GM18867 (cell line): Measurements from ENCODE around the gene GRB10.

Experiments
- ATAC-seq: cut with Tn5 transposase; IDR thresholded peaks from one replicate; pipeline ENCODE4 v1.9.1; 2021; ENCODE audit warnings: mild to moderate bottlenecking, moderate library complexity; ENCODE audit not compliant: unreplicated experiment

The GRB10 gene

DNA sequence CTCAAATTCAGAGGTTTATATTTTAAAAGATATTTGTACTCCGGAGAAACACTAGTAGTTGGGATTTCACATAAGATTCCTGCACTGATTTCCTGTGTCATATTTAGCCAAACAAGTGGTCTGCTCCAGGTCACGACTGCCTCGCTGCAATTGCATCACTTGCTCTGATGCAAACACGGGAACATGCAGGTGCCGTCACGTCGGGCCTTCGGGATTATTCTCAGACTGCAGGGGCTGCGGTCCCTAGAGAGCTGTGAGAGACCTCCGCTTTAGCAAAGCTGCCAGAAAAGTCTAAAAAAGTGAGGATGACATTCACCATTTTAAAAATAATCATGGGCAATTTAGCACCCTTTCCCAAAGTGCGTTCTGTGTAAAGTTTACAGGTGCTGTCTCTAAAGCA is 124.0 kb downstream of the GRB10 start:
- ATAC-seq: no peak

GRCh38 chr7:50657912-50658311 is 124.8 kb downstream of the GRB10 start:
- ATAC-seq: no peak

- ATAC-seq: no peak
Observed at GRCh38 chr7:50657341-50657873, 125.3 kb downstream of the GRB10 start.

GRCh38 chr7:50656141-50656895 is 126.4 kb downstream of the GRB10 start:
- ATAC-seq: no peak

GRCh38 chr7:50655490-50655889 is 127.2 kb downstream of the GRB10 start:
- no peak for ATAC-seq

- no peak for ATAC-seq
Observed at GRCh38 chr7:50655020-50655419, 127.7 kb downstream of the GRB10 start.

GRCh38 chr7:50653981-50654425 is 128.7 kb downstream of the GRB10 start:
- no peak for ATAC-seq

GRCh38 chr7:50653126-50653864 is 129.4 kb downstream of the GRB10 start:
- ATAC-seq: no peak

DNA sequence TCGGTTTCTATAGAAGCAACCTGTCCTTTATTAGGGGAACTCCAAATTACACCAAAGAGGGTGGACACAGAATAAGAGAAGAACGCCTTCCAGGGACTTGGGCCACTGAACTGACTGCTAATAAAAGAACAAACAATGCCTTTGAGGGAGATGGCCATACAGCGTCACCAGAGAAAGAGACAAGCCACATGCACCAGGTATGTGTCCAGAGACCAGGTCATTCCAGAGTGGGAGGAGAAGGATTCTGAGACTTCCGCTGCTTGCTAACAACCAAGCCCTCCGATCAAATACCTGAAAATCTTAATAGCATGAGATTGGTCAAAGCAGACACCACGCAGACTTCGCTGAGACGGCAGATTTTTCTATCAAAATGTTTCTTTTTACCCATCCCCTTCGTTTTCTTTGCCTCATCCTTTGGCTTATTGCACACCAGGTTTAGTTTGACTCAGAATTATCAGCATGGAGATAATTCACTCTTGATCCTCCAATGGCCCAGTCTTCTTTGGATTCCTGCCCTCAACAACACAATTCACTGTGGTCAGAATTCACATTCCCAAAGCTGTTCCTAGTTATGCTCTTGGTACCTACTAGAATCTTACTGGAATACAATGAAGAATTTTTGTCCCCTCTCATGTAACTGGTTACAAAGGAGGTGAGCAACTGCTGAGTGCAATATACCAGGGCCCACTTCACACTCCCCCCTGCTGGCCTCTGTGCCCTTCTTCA is 130.1 kb downstream of the GRB10 start:
- no peak for ATAC-seq

GRCh38 chr7:50651271-50651989 is 131.3 kb downstream of the GRB10 start:
- peak; percentile 85 for ATAC-seq

GRCh38 chr7:50650057-50650664 is 132.5 kb downstream of the GRB10 start:
- ATAC-seq: no peak

GRCh38 chr7:50649259-50649885 is 133.3 kb downstream of the GRB10 start:
- ATAC-seq: no peak

GRCh38 chr7:50648570-50649169 is 134.0 kb downstream of the GRB10 start:
- no peak for ATAC-seq

DNA sequence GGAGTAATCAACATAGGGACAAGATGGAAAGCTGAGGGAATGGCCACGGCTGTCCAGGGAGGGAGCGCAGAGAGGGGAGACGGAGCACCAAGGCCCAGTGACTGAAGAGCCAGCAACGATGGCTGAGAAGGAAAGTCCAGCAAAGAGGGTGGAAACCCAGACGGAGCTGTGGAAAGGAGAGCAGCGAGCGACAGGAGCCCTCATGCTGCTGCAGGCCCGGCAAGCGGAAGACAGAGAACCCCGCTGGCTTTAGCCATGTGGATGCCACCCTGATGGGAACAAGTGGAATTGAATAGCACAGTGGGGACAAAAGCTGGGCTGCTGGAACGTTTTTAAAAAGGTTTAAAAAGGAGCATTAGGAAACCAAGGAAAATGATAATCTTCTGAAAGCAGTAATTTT is 134.6 kb downstream of the GRB10 start:
- ATAC-seq: no peak

DNA sequence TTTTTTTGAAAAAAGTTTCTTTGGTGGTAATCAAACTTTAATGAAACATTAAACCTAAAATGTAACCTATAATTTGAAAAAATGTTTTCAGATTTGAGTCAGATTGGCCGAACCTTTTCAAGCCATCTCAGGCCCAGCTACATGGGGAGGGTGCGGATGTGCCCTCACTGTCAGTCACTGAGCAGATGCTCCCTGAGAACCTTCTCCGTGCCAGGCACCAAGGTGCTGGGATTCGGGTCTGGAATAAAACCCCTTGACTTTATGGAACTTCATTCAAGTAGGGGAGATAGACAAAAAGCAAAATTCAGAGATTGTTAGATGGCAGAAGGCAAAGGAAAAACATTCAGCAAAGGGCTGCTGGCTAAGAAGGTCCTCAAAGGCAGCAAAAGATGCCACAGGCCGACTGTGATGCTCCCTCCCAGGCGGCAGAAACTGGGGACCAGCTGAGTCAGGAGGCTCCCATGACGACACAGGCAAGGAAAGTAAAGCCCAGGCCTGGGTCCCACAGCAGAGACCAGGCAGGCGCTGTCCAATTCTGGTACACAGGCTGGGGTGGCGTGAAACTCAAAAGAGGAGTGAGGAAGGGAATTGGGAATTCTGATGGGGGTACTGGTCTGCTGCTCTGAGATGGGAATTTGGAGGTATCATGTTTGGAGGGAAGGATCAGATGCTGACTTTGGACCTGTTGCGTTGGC is 135.3 kb downstream of the GRB10 start:
- ATAC-seq: no peak

GRCh38 chr7:50646069-50646468 is 136.6 kb downstream of the GRB10 start:
- no peak for ATAC-seq

- no peak for ATAC-seq
Observed at GRCh38 chr7:50645186-50645585, 137.5 kb downstream of the GRB10 start.

GRCh38 chr7:50644586-50644985 is 138.1 kb downstream of the GRB10 start:
- no peak for ATAC-seq

GRCh38 chr7:50644114-50644513 is 138.6 kb downstream of the GRB10 start:
- no peak for ATAC-seq
